Measurements from ENCODE around the gene CXCL11. TPM values are rescaled to one million over a fixed set of nuclear protein-coding genes. Genes with fewer than 3 reads are reported as not detected.
A peak's percentile ranks its signal among the peaks of the same experiment; 100 is the strongest.
"Not testable (repeated sequence)": the region's sequence is repeated elsewhere in the genome, so short reads cannot be mapped to it uniquely, and the experiment has no call there.

CXCL11 gene
- polyA plus RNA-seq, 1 of the 3 experiments (the other 2 are of a cell fraction) = not detected

- H3K79me2 ChIP-seq (ENCODE audit: insufficient read depth); H3F3A ChIP-seq (replicated peaks; ENCODE audit: insufficient read depth); H3K9me2 ChIP-seq; H4K20me1 ChIP-seq (ENCODE audit: insufficient read depth); DNase-seq; H2AFZ ChIP-seq (ENCODE audit: low read depth); H3K27ac ChIP-seq (ENCODE audit: low read depth in 2 of 2, low read length in 1 of 2); H3K27me3 ChIP-seq (ENCODE audit: insufficient read depth); H3K9me3 ChIP-seq; H3K36me3 ChIP-seq (replicated peaks in 1 of 2; ENCODE audit: control insufficient read depth in 1 of 2, insufficient read depth in 2 of 2, low read length in 1 of 2); H3K9ac ChIP-seq; H3K4me1 ChIP-seq (ENCODE audit: control insufficient read depth in 1 of 2, insufficient read depth in 2 of 2, low read depth in 1 of 2, low read length in 1 of 2); POLR2A ChIA-PET; H3K4me2 ChIP-seq; H3K4me3 ChIP-seq (ENCODE audit: low read depth in 2 of 2, low read length in 1 of 2): not testable (repeated sequence)
- CTCF ChIA-PET = interaction anchor here (1.0 kb wide), 1 partner anchor 10 kb away, joined by 3 read pairs; no protein-coding TSS in a partner anchor
- 81% methylated on average over 10 of the region's 17 CpGs for WGBS (ENCODE audit: low lambda C conversion rate)
Observed at GRCh38 chr4:76049860-76050416, 14.1 kb upstream of the CXCL11 start.

GRCh38 chr4:76044686-76045085 lies 8.8 kb upstream of the CXCL11 start:
- H3K4me3 ChIP-seq (ENCODE audit: low read depth in 2 of 2, low read length in 1 of 2); H4K20me1 ChIP-seq (ENCODE audit: insufficient read depth); H3K9ac ChIP-seq; H3K4me2 ChIP-seq; H3K79me2 ChIP-seq (ENCODE audit: insufficient read depth); H3K4me1 ChIP-seq (ENCODE audit: control insufficient read depth in 1 of 2, insufficient read depth in 2 of 2, low read depth in 1 of 2, low read length in 1 of 2); CTCF ChIA-PET; DNase-seq; H3F3A ChIP-seq (replicated peaks; ENCODE audit: insufficient read depth); H2AFZ ChIP-seq (ENCODE audit: low read depth); H3K27ac ChIP-seq (ENCODE audit: low read depth in 2 of 2, low read length in 1 of 2); H3K36me3 ChIP-seq (replicated peaks in 1 of 2; ENCODE audit: control insufficient read depth in 1 of 2, insufficient read depth in 2 of 2, low read length in 1 of 2); H3K9me3 ChIP-seq; H3K9me2 ChIP-seq; POLR2A ChIA-PET; H3K27me3 ChIP-seq (ENCODE audit: insufficient read depth): not testable (repeated sequence)
- 26% methylated on average over 4 of the region's 4 CpGs for WGBS (ENCODE audit: low lambda C conversion rate)

GRCh38 chr4:76043306-76043705 lies 7.4 kb upstream of the CXCL11 start:
- H3K4me3 ChIP-seq (ENCODE audit: low read depth in 2 of 2, low read length in 1 of 2); H3K36me3 ChIP-seq (replicated peaks in 1 of 2; ENCODE audit: control insufficient read depth in 1 of 2, insufficient read depth in 2 of 2, low read length in 1 of 2); CTCF ChIA-PET; H3K9ac ChIP-seq; H3K4me1 ChIP-seq (ENCODE audit: control insufficient read depth in 1 of 2, insufficient read depth in 2 of 2, low read depth in 1 of 2, low read length in 1 of 2); H3K27ac ChIP-seq (ENCODE audit: low read depth in 2 of 2, low read length in 1 of 2); H3K9me2 ChIP-seq; POLR2A ChIA-PET; H3F3A ChIP-seq (replicated peaks; ENCODE audit: insufficient read depth); H4K20me1 ChIP-seq (ENCODE audit: insufficient read depth); H3K9me3 ChIP-seq; H3K4me2 ChIP-seq; H3K27me3 ChIP-seq (ENCODE audit: insufficient read depth); DNase-seq; H2AFZ ChIP-seq (ENCODE audit: low read depth); H3K79me2 ChIP-seq (ENCODE audit: insufficient read depth): not testable (repeated sequence)
- 92% methylated on average over 5 of the region's 18 CpGs for WGBS (ENCODE audit: low lambda C conversion rate)

GRCh38 chr4:76042241-76042998 lies 6.5 kb upstream of the CXCL11 start:
- H3K9me2 ChIP-seq; H3K9ac ChIP-seq; POLR2A ChIA-PET; H3K4me1 ChIP-seq (ENCODE audit: control insufficient read depth in 1 of 2, insufficient read depth in 2 of 2, low read depth in 1 of 2, low read length in 1 of 2); H3F3A ChIP-seq (replicated peaks; ENCODE audit: insufficient read depth); H3K36me3 ChIP-seq (replicated peaks in 1 of 2; ENCODE audit: control insufficient read depth in 1 of 2, insufficient read depth in 2 of 2, low read length in 1 of 2); H3K9me3 ChIP-seq; H3K27me3 ChIP-seq (ENCODE audit: insufficient read depth); H3K4me2 ChIP-seq; H2AFZ ChIP-seq (ENCODE audit: low read depth); H3K27ac ChIP-seq (ENCODE audit: low read depth in 2 of 2, low read length in 1 of 2); H3K79me2 ChIP-seq (ENCODE audit: insufficient read depth); DNase-seq; H4K20me1 ChIP-seq (ENCODE audit: insufficient read depth); H3K4me3 ChIP-seq (ENCODE audit: low read depth in 2 of 2, low read length in 1 of 2): not testable (repeated sequence)
- 64% methylated on average over 16 of the region's 18 CpGs for WGBS (ENCODE audit: low lambda C conversion rate)
- CTCF ChIA-PET = interaction anchor here (1.1 kb wide), 1 partner anchor 46 kb away, joined by 3 read pairs; no protein-coding TSS in a partner anchor
- peak; percentile 29; the same call in 1 of the 2 replicates for TF ChIP-seq PBX3 (IDR thresholded peaks at IDR 0.05)
